Limb (tissue), 2 donors: ENCODE data around the gene TCN1.

Experiments
- DNase-seq, 2 donors: peaks; one replicate each; pipeline ENCODE4 v3.0.0-alpha.2; 2016; ENCODE audit errors: extremely low spot score in 2 of 2

Gene TCN1

GRCh38 chr11:59810189-59810910, 55.9 kb downstream of the TCN1 start, which contains the start of gene MRPL16:
Gene MRPL16 (minus strand): TSS chr11:59810778. CDS start chr11:59810658, 120 bp downstream.
- peak; percentile 3 to 92 for DNase-seq

- no peak for DNase-seq
Observed at GRCh38 chr11:59807047-59807610, 59.2 kb downstream of the TCN1 start.

- DNase-seq = no peak
Observed at GRCh38 chr11:59804061-59804460, 62.2 kb downstream of the TCN1 start.
